Large intestine (tissue), 3 donors: ENCODE results near the gene SNTG2. TPM values are rescaled to one million over a fixed set of nuclear protein-coding genes. Genes with fewer than 3 reads are reported as not detected.
"Not testable (repeated sequence)": the region's sequence is repeated elsewhere in the genome, so short reads cannot be mapped to it uniquely, and the experiment has no call there.

Experiments used
- DNase-seq, 2 donors: peaks; one replicate each; pipeline versions ENCODE4 v3.0.0 to v3.0.0-alpha.2; 2013
- H3K27ac ChIP-seq: one replicate; pipeline ENCODE4 v1.5.1; 2013; ENCODE audit warnings: low read length
- H3K27me3 ChIP-seq: 2 replicates; pipeline ENCODE4 v1.6.1; 2013; ENCODE audit warnings: low read length; ENCODE audit not compliant: control insufficient read depth, insufficient read depth
- H3K36me3 ChIP-seq: 2 replicates; pipeline ENCODE4 v1.6.1; 2013; ENCODE audit warnings: low read length; ENCODE audit not compliant: control insufficient read depth, insufficient read depth
- H3K4me1 ChIP-seq: one replicate; pipeline ENCODE4 v1.6.1; 2013; ENCODE audit warnings: low read length; ENCODE audit not compliant: control insufficient read depth, insufficient read depth
- H3K4me3 ChIP-seq: one replicate; pipeline ENCODE4 v1.5.1; 2013; ENCODE audit warnings: low read length
- H3K9me3 ChIP-seq: one replicate; pipeline ENCODE4 v1.6.1; 2013; ENCODE audit warnings: mild to moderate bottlenecking, low read depth, low read length, moderate library complexity; ENCODE audit not compliant: control insufficient read depth
- WGBS: methylation state at CpG from one replicate; pipeline ENCODE4 v1.1.5; 2013; ENCODE audit warnings: low lambda C conversion rate; ENCODE audit not compliant: insufficient coverage; 5-methylcytosine and 5-hydroxymethylcytosine counted together
- polyA plus RNA-seq: library from polyadenylated mRNA; unstranded; fragments of 120-200 nt; gene quantifications from one replicate; pipeline ENCODE4 v1.2.1, GENCODE V29; 2013

Gene SNTG2
- polyA plus RNA-seq, 1 donor = 0.48 TPM

DNA sequence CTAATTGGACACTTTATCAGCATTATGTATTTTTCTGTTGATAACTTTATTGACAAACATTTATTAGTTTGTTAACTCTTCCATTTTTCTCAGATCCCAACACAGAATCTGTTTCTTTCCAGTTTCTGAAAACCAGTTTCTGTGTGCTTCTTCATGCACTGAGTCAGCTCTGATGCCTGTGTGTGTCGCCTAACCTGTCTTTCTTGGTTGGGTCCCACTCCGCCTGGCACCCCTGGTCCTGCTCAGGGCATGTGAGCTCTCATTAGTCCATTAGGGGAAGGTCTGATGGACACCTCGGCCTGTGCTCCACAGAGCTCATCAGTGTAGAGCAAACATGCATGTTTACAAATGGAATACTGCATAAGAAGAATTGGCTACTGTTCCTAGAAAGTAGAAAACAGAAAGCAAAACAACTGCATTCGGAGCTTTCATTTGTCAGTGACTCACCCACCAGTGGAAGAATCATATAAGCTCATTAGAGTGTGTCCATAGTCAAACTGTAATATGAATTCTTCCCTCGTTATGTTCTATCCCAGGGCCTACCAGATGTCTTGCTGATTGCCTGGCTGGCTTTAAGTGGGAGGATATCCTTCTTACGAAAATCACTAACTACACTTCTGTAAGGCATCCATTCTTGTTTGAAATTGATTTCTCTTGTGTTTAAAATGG lies 137.7 kb downstream of the SNTG2 start:
- Histone ChIP-seq H3K27me3 (no peaks in the 10 kb centered on the region), H3K9me3 (no peaks in the 10 kb centered on the region), H3K36me3 (no peaks in the 10 kb centered on the region), H3K27ac (no peak overlapping the region), H3K4me3 (no peak overlapping the region), H3K4me1 (no peaks in the 10 kb centered on the region)
- 65% methylated on average over 3 of the region's 6 CpGs for WGBS
- DNase-seq = no peak

DNA sequence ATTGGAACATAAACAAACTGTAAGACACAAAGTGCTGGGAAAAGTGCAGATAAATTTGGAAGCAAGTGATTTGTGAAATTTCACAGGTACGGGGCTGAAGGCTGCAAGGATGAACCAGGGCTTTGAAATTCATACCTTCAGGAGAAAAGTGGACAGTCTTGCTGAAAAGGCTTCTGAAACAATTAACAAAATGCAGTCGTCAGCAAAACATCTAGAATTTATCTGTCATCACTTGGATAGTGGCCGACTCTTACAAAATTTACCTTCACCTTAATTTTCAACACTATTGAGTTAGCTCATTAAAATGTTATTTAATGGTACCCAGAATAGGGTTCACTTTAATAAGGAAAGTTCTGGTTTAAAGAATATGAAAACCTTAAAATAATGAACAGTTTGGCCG lies 138.3 kb downstream of the SNTG2 start:
- H3K4me1 ChIP-seq = no peaks in the 10 kb centered on the region
- H3K36me3 ChIP-seq = no peaks in the 10 kb centered on the region
- no peaks in the 10 kb centered on the region for H3K27me3 ChIP-seq
- no peak for DNase-seq
- H3K4me3 ChIP-seq = no peak overlapping the region
- WGBS = 80% methylated on average over 1 of the region's 4 CpGs
- no peaks in the 10 kb centered on the region for H3K9me3 ChIP-seq
- no peak overlapping the region for H3K27ac ChIP-seq

DNA sequence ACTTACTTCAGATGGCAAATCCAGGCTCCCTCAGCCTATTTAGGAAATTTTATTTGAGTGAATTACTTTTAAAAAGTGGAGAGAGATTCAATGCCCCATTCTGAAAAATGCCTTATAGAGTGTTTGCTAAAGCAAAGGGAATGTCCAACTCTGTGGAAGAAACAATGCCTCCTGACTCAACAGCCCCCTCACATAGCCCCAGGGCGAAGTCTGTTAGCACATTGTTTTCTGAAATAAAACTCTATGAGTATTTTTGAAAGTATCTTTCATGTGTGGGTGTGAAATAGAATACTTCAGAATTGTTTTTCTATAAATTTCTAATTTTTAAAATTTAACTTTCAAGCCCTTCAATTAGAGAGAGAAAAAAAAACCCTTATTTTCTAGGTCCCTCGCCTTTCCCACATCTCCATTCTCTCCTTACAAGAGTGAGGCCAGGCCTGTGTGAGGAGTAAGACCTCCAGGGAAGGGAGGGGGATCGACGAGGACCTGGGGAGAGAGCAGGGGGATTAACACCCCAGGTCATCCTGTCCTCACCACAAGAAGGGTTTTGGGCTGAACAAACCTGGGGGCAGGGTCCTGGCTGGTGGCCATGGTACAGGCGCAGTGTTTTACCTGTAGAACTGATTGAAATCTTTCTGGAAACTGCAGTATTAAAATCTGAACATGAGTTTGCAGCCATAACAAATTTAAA lies 141.4 kb downstream of the SNTG2 start:
- H3K36me3 ChIP-seq = no peaks in the 10 kb centered on the region
- DNase-seq = no peak
- no CpG with 5 or more reads among the region's 5 CpGs for WGBS
- H3K9me3 ChIP-seq = no peaks in the 10 kb centered on the region
- H3K27me3 ChIP-seq = no peaks in the 10 kb centered on the region
- no peaks in the 10 kb centered on the region for H3K4me1 ChIP-seq
- no peak overlapping the region for H3K27ac ChIP-seq
- H3K4me3 ChIP-seq = no peak overlapping the region

DNA sequence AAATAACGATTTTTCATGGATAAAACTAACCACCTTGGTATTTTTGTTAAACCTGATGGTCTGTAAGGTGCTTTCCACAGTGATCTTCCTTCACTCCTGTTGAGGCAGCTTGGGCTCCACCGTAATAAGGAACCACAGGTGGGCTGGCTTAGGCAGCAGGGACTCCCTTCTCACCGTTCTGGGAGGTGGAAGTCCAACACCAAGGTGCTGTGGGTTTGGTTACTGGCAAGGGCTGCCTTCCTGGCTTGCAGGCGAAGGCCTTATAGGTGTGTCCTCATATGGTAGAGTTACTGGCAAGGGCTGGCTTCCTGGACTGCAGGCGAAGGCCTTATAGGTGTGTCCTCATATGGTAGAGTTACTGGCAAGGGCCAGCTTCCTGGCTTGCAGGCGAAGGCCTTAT lies 143.0 kb downstream of the SNTG2 start:
- H3K9me3 ChIP-seq, H3K4me1 ChIP-seq, H3K4me3 ChIP-seq, H3K36me3 ChIP-seq, H3K27ac ChIP-seq, DNase-seq, H3K27me3 ChIP-seq: not testable (repeated sequence)
- WGBS = no CpG with 5 or more reads among the region's 6 CpGs

DNA sequence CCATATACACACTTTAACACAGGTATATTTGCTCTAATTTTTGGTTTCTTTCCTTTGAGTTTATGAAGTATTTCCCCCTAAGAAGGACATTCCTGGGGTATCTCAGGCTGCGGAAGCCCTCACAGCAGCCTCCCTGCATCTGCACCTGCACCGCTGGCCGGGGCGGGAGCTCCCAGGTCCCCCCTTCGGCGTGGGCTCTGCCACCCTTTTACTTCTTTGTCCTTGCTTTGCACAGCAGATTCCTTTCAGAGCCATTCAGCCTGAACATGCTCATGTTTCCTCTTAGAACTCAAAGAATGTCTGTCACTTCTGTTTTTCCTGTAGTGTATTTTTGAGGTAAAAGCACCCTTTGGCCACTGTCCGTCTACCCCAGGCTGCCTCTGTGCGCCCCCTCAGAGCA lies 146.5 kb downstream of the SNTG2 start:
- DNase-seq = no peak
- Histone ChIP-seq H3K4me3 (no peak overlapping the region), H3K4me1 (no peaks in the 10 kb centered on the region), H3K27me3 (no peaks in the 10 kb centered on the region), H3K36me3 (no peaks in the 10 kb centered on the region), H3K27ac (no peak overlapping the region), H3K9me3 (no peaks in the 10 kb centered on the region)
- WGBS = no CpG with 5 or more reads among the region's 8 CpGs

DNA sequence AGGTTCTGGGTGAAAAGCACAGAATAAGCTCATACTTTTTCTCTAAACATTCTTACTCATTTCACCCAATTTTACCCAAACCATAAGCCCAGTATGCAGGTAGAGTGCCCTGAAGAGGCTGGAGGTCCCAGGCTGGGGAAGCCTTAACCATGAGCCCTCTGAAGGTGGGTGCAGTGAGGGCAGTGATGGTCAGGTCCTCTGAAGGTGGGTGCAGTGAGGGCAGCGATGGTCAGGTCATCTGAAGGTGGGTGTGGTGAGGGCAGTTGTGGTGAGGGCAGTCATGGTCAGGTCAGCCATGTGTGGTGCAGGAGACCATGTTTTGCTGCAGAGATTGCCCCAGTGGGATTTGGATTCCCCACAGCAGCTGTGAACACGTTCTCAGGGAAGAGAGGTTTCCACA lies 148.8 kb downstream of the SNTG2 start:
- Histone ChIP-seq H3K27ac (no peak overlapping the region), H3K36me3 (no peaks in the 10 kb centered on the region), H3K4me1 (no peaks in the 10 kb centered on the region), H3K9me3 (no peaks in the 10 kb centered on the region), H3K27me3 (no peaks in the 10 kb centered on the region), H3K4me3 (no peak overlapping the region)
- WGBS = no CpG with 5 or more reads among the region's 2 CpGs
- DNase-seq = no peak

DNA sequence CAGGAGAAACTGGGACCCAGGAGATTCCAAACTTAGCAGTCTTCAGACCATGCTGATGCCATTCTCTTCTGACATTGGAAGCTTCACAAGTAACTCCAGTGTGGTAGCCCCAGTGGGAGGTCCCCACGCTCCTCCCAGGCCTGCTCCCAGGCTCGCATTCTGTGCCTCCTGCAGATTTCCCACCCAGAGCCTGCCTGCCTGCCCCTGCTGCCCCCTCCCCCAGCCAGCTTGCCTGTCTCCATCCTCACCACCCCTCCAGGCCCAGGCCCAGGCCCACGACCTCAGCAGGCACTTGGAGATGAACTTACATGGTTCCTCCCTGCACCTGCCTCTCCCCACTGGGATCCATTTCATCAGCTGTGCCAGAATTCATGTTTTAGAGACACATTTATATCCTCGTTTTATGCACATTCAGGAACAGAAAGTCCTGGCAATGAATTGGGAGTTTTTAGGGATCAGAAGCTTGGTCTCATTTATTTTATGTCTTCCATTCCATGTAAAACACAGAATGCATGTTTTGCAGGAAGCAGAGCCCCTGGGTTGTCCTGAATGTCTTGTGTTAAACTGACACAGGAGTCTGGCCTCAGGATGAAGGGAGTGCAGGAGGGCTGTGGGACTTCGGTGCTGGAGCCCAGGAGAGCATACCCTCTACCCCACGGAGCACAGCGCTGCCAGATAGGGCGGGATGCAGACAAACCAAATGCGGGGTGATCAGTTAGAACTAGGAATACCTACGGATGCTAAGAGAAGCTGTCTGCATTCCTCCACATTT lies 150.5 kb downstream of the SNTG2 start:
- Histone ChIP-seq H3K9me3 (no peaks in the 10 kb centered on the region), H3K4me1 (no peaks in the 10 kb centered on the region), H3K4me3 (no peak overlapping the region), H3K27me3 (no peaks in the 10 kb centered on the region), H3K36me3 (no peaks in the 10 kb centered on the region), H3K27ac (no peak overlapping the region)
- WGBS = no CpG with 5 or more reads among the region's 10 CpGs
- DNase-seq = no peak

DNA sequence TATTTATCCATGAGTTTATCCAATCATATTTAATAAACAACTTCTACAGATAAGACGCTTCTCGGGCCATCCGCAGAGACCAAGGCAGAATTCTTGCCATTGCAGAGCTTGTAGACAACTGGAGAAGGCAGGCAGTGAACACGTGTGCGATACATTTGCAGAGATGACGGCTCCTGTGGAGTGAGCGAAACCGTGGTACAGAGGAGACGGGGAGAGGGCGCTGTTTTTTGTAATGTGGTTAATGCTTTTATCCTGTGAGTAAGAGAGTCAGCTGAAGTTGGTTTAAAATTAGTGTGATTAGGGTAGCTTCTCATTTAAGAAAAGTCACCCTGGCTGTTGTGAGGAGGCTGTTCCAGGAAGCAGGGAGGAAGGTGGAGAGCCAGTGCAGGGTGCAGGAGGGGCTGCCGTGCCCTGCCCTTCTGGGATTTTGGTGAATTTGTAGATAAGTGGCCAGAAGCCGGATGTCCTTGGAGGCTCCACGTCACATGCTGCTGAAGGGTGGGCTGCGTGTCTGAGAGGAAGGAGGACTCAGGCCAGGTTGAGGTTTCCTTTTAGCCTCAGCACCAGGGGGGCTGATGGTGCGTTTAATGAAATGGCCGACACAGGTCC lies 151.4 kb downstream of the SNTG2 start:
- DNase-seq = no peak
- Histone ChIP-seq H3K27me3 (no peaks in the 10 kb centered on the region), H3K27ac (no peak overlapping the region), H3K9me3 (no peaks in the 10 kb centered on the region), H3K4me3 (no peak overlapping the region), H3K4me1 (no peaks in the 10 kb centered on the region), H3K36me3 (no peaks in the 10 kb centered on the region)
- 100% methylated on average over 2 of the region's 16 CpGs for WGBS

DNA sequence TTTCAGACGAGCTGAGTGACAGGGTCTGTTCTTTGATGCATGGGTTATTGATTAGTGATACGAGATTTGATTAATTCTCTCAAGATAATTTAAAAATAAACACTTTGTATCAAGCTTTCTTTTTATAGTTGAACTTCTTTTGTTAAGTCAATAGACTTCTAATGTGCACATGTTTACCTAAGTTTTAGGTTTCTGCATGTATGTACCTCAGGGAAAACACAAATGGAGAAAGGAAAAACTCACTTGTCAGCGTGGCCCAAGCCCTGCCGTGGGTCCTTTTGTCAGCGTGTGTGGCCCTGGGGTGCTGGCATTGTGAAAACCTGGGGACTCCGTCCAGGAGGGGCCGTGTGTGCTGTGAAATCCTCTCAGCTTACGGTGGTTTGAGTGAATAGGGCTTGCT lies 153.7 kb downstream of the SNTG2 start:
- DNase-seq = no peak
- H3K27ac ChIP-seq = no peak overlapping the region
- H3K36me3 ChIP-seq = no peaks in the 10 kb centered on the region
- no peaks in the 10 kb centered on the region for H3K27me3 ChIP-seq
- WGBS = 80% methylated on average over 1 of the region's 8 CpGs
- no peak overlapping the region for H3K4me3 ChIP-seq
- H3K4me1 ChIP-seq = no peaks in the 10 kb centered on the region
- no peaks in the 10 kb centered on the region for H3K9me3 ChIP-seq

DNA sequence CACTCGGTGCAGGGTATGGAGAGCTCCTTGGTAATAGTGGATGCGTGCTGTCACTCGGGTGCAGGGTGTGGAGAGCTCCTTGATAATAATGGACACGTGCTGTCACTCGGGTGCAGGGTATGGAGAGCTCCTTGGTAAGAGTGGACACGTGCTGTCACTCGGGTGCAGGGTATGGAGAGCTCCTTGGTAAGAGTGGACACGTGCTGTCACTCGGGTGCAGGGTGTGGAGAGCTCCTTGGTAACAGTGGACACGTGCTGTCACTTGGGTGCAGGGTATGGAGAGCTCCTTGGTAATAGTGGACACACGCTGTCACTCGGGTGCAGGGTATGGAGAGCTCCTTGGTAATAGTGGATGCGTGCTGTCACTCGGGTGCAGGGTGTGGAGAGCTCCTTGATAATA lies 155.7 kb downstream of the SNTG2 start:
- not testable (repeated sequence) for H3K9me3 ChIP-seq, H3K27ac ChIP-seq, H3K27me3 ChIP-seq, H3K4me1 ChIP-seq, H3K4me3 ChIP-seq, H3K36me3 ChIP-seq, DNase-seq
- no CpG with 5 or more reads among the region's 14 CpGs for WGBS
